ENCODE results near the gene TPD52L1.

Gene TPD52L1

DNA sequence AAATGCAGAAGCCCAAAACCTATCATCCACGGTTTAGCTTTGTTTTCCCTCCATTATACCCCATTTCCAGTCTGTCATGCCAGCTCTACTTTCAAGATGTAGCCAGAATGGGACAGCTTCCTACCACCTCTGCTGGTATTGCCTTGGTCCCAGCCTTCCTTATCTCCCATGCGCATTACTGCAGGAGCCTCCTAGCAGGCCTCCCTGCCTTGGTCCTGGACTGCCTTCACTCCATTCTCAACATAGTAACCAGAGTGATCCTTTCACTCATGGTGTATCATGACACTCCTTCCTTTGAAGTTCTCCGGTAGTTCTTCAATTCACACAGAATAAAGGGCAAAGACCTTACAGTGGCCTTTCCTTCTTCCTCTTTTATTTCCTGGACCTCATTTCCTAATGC, 15.9 kb downstream of the TPD52L1 start:
- no peak overlapping the region for H3K4ac ChIP-seq (ENCODE audit: low read depth, low read length)
- H3K9ac ChIP-seq (ENCODE audit: low read length): no peak overlapping the region
- no peak overlapping the region for H3K4me2 ChIP-seq (ENCODE audit: low read length)
- no peak overlapping the region for H4K5ac ChIP-seq (ENCODE audit: low read length)
- H2BK15ac ChIP-seq (replicated peaks; ENCODE audit: low read depth): no peak overlapping the region
- H3K79me2 ChIP-seq (ENCODE audit: control insufficient read depth, insufficient read depth, low read length): no peaks in the 10 kb centered on the region
- H3K4me3 ChIP-seq (ENCODE audit: low read length): no peak overlapping the region
- WGBS (ENCODE audit: extremely low coverage, insufficient coverage, low lambda C conversion rate): no CpG with 5 or more reads among the region's 3 CpGs
- no peaks in the 10 kb centered on the region for H3K4me1 ChIP-seq (ENCODE audit: control insufficient read depth, low read depth, low read length)
- H3K27me3 ChIP-seq (ENCODE audit: insufficient read depth, low read length, poor library complexity): no peaks in the 10 kb centered on the region
- no peak for DNase-seq
- H3K23ac ChIP-seq (ENCODE audit: low read length): no peak overlapping the region
- no peak overlapping the region for H3K18ac ChIP-seq (ENCODE audit: low read length)
- H3K36me3 ChIP-seq (ENCODE audit: control insufficient read depth, insufficient read depth, low read length): no peaks in the 10 kb centered on the region
- no peak overlapping the region for H2BK5ac ChIP-seq (ENCODE audit: low read length)
- no peak overlapping the region for H3K56ac ChIP-seq (ENCODE audit: low read length)
- no peak overlapping the region for H4K8ac ChIP-seq (ENCODE audit: low read depth, low read length)
- no peaks in the 10 kb centered on the region for H3K79me1 ChIP-seq (ENCODE audit: low read length)
- H2AK5ac ChIP-seq (ENCODE audit: low read length): no peak overlapping the region
- H3K27ac ChIP-seq (ENCODE audit: low read depth, low read length): no peak overlapping the region
- no peak overlapping the region for H2BK120ac ChIP-seq (ENCODE audit: low read depth, low read length)

DNA sequence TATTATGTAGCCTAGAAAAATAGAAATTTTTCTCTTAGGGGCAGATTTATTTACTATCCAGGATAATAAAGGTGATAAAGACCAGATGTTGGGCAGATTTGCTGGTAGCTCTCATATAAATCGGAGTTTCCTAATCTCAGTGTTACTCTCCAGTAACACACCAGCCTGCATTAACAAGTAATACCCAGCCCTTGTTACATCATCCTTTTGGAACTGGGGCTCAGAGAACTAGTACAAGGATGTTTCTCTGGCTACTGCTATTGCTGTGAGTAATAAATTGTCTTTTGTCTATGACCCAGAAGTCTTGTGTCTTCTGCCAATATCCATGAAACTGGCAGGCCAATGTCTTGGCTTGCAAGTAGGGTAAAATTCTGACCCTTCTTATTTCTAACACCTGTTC, 16.8 kb downstream of the TPD52L1 start:
- Histone ChIP-seq H3K4ac (ENCODE audit: low read depth, low read length) (no peak overlapping the region), H3K56ac (ENCODE audit: low read length) (no peak overlapping the region), H3K79me2 (ENCODE audit: control insufficient read depth, insufficient read depth, low read length) (no peaks in the 10 kb centered on the region), H3K18ac (ENCODE audit: low read length) (no peak overlapping the region), H2AK5ac (ENCODE audit: low read length) (no peak overlapping the region), H3K79me1 (ENCODE audit: low read length) (no peaks in the 10 kb centered on the region), H4K5ac (ENCODE audit: low read length) (no peak overlapping the region), H3K23ac (ENCODE audit: low read length) (no peak overlapping the region), H3K9ac (ENCODE audit: low read length) (no peak overlapping the region), H3K4me3 (ENCODE audit: low read length) (no peak overlapping the region), H3K27me3 (ENCODE audit: insufficient read depth, low read length, poor library complexity) (no peaks in the 10 kb centered on the region), H2BK120ac (ENCODE audit: low read depth, low read length) (no peak overlapping the region), H2BK15ac (replicated peaks; ENCODE audit: low read depth) (no peak overlapping the region), H3K27ac (ENCODE audit: low read depth, low read length) (no peak overlapping the region), H3K4me2 (ENCODE audit: low read length) (no peak overlapping the region), H3K36me3 (ENCODE audit: control insufficient read depth, insufficient read depth, low read length) (no peaks in the 10 kb centered on the region), H4K8ac (ENCODE audit: low read depth, low read length) (no peak overlapping the region), H3K4me1 (ENCODE audit: control insufficient read depth, low read depth, low read length) (no peaks in the 10 kb centered on the region), H2BK5ac (ENCODE audit: low read length) (no peak overlapping the region)
- WGBS (ENCODE audit: extremely low coverage, insufficient coverage, low lambda C conversion rate): no CpG with 5 or more reads among the region's 1 CpG
- no peak for DNase-seq

DNA sequence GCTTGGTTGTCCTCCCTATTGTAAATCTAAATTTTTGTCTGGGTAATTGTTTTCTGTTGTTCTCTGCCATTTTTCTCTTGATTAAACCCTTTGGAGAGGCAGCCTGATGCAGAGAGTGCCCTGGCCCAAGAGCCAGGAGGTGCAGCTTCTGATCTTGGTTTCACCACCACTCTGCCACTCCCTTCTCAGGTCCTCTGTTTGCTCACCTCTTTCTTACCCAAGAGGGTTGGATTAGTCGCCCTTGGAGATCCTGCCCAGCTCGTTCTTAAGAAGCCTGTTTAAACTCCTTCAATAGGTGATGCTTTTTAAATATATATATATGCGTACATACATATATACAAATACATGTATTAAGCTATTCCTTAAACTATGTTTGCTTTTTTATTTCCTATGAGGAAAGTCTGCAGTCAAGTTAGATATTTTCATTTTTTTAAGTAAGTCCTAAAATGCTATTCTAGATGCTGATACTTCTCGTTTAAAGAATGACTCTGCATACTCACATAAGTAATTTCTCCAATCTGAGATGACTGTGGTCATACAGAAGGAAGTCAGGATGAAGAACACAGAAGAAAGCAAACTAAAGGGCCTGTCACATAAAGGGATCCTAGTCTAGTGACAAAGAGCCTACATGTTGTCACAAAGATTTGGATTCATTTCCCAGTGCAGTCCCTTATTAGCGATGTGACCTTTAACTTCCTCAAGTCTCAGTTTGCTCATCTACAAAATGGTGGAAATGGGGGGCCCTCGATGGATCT, 19.9 kb downstream of the TPD52L1 start:
- no peaks in the 10 kb centered on the region for H3K79me2 ChIP-seq (ENCODE audit: control insufficient read depth, insufficient read depth, low read length)
- DNase-seq: no peak
- H3K27ac ChIP-seq (ENCODE audit: low read depth, low read length): no peak overlapping the region
- no peak overlapping the region for H3K23ac ChIP-seq (ENCODE audit: low read length)
- no peak overlapping the region for H3K4me2 ChIP-seq (ENCODE audit: low read length)
- H2BK5ac ChIP-seq (ENCODE audit: low read length): no peak overlapping the region
- no peak overlapping the region for H3K18ac ChIP-seq (ENCODE audit: low read length)
- no peak overlapping the region for H4K5ac ChIP-seq (ENCODE audit: low read length)
- WGBS (ENCODE audit: extremely low coverage, insufficient coverage, low lambda C conversion rate): no CpG with 5 or more reads among the region's 6 CpGs
- no peaks in the 10 kb centered on the region for H3K79me1 ChIP-seq (ENCODE audit: low read length)
- H4K8ac ChIP-seq (ENCODE audit: low read depth, low read length): no peak overlapping the region
- H3K4me1 ChIP-seq (ENCODE audit: control insufficient read depth, low read depth, low read length): no peaks in the 10 kb centered on the region
- H3K4me3 ChIP-seq (ENCODE audit: low read length): no peak overlapping the region
- H3K56ac ChIP-seq (ENCODE audit: low read length): no peak overlapping the region
- H2BK15ac ChIP-seq (replicated peaks; ENCODE audit: low read depth): no peak overlapping the region
- no peak overlapping the region for H3K4ac ChIP-seq (ENCODE audit: low read depth, low read length)
- no peak overlapping the region for H3K9ac ChIP-seq (ENCODE audit: low read length)
- H2AK5ac ChIP-seq (ENCODE audit: low read length): no peak overlapping the region
- H3K36me3 ChIP-seq (ENCODE audit: control insufficient read depth, insufficient read depth, low read length): no peaks in the 10 kb centered on the region
- no peak overlapping the region for H2BK120ac ChIP-seq (ENCODE audit: low read depth, low read length)
- no peaks in the 10 kb centered on the region for H3K27me3 ChIP-seq (ENCODE audit: insufficient read depth, low read length, poor library complexity)

DNA sequence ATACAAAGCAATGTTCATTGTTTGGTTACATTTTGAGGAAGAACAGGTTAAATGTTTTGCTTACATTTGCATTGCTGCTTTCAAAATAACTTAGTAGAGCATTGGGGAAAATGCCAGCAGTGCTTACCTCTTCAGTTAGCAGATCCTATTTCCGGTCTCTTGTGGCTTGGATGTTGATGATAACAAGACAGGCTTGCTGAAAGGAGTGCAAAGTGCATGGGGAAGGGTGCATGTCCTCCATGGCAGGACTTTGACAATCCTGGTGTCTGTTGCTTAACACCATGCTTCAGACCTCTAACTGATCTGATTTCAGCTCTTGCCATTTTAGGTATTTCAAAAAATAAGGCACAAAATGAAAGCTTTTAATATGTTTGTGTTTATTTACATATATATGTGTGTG, 21.1 kb downstream of the TPD52L1 start:
- Histone ChIP-seq H2BK15ac (replicated peaks; ENCODE audit: low read depth) (no peak overlapping the region), H3K27me3 (ENCODE audit: insufficient read depth, low read length, poor library complexity) (no peaks in the 10 kb centered on the region), H4K5ac (ENCODE audit: low read length) (no peak overlapping the region), H3K27ac (ENCODE audit: low read depth, low read length) (no peak overlapping the region), H4K8ac (ENCODE audit: low read depth, low read length) (no peak overlapping the region), H3K4me1 (ENCODE audit: control insufficient read depth, low read depth, low read length) (no peaks in the 10 kb centered on the region), H3K79me2 (ENCODE audit: control insufficient read depth, insufficient read depth, low read length) (no peaks in the 10 kb centered on the region), H3K4ac (ENCODE audit: low read depth, low read length) (no peak overlapping the region), H3K79me1 (ENCODE audit: low read length) (no peaks in the 10 kb centered on the region), H3K4me3 (ENCODE audit: low read length) (no peak overlapping the region), H2AK5ac (ENCODE audit: low read length) (no peak overlapping the region), H3K4me2 (ENCODE audit: low read length) (no peak overlapping the region), H3K9ac (ENCODE audit: low read length) (no peak overlapping the region), H3K36me3 (ENCODE audit: control insufficient read depth, insufficient read depth, low read length) (no peaks in the 10 kb centered on the region), H3K56ac (ENCODE audit: low read length) (no peak overlapping the region), H2BK5ac (ENCODE audit: low read length) (no peak overlapping the region), H2BK120ac (ENCODE audit: low read depth, low read length) (no peak overlapping the region), H3K18ac (ENCODE audit: low read length) (no peak overlapping the region), H3K23ac (ENCODE audit: low read length) (no peak overlapping the region)
- no CpG with 5 or more reads among the region's 1 CpG for WGBS (ENCODE audit: extremely low coverage, insufficient coverage, low lambda C conversion rate)
- DNase-seq: no peak

DNA sequence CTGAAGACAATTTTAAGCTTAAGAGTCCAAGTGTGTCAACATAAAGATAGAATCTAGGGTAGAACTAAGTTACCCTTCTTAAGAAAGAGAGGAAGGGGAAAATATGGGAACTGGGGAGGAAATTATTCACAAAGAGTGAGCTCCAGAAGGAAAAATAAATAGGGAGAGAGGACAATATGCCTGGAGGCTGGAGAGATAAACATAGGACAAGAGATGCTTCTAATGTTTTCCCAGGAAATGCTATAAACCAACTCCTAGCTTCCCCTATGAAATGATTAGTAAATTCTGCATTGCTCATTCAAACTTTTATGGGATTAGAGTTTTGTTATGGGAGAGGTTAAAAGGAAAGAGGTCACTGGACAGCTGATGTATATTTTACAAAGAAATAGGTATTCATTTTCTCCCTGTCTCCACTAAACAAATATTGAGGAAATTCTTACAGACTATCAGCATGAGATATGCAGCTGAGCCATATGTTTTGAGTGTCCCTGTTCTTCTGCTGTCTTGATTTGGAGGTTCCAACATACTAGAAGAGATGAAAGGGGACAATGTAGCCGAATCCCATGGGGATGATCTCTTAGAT, 22.0 kb downstream of the TPD52L1 start:
- WGBS (ENCODE audit: extremely low coverage, insufficient coverage, low lambda C conversion rate): no CpG with 5 or more reads among the region's 1 CpG
- DNase-seq: no peak
- no peak overlapping the region for H2BK120ac ChIP-seq (ENCODE audit: low read depth, low read length)

More for the DNA sequence above, 22.0 kb downstream of the TPD52L1 start:
- H3K4me2 ChIP-seq (ENCODE audit: low read length): no peak overlapping the region
- no peaks in the 10 kb centered on the region for H3K79me2 ChIP-seq (ENCODE audit: control insufficient read depth, insufficient read depth, low read length)
- no peaks in the 10 kb centered on the region for H3K4me1 ChIP-seq (ENCODE audit: control insufficient read depth, low read depth, low read length)
- H3K18ac ChIP-seq (ENCODE audit: low read length): no peak overlapping the region
- H4K8ac ChIP-seq (ENCODE audit: low read depth, low read length): no peak overlapping the region
- H3K36me3 ChIP-seq (ENCODE audit: control insufficient read depth, insufficient read depth, low read length): no peaks in the 10 kb centered on the region
- H3K4me3 ChIP-seq (ENCODE audit: low read length): no peak overlapping the region
- H3K27me3 ChIP-seq (ENCODE audit: insufficient read depth, low read length, poor library complexity): no peaks in the 10 kb centered on the region
- no peak overlapping the region for H2BK15ac ChIP-seq (replicated peaks; ENCODE audit: low read depth)
- H3K23ac ChIP-seq (ENCODE audit: low read length): no peak overlapping the region
- H3K27ac ChIP-seq (ENCODE audit: low read depth, low read length): no peak overlapping the region
- H2BK5ac ChIP-seq (ENCODE audit: low read length): no peak overlapping the region
- no peak overlapping the region for H4K5ac ChIP-seq (ENCODE audit: low read length)
- H3K4ac ChIP-seq (ENCODE audit: low read depth, low read length): no peak overlapping the region
- H3K79me1 ChIP-seq (ENCODE audit: low read length): no peaks in the 10 kb centered on the region
- H3K56ac ChIP-seq (ENCODE audit: low read length): no peak overlapping the region
- no peak overlapping the region for H3K9ac ChIP-seq (ENCODE audit: low read length)
- no peak overlapping the region for H2AK5ac ChIP-seq (ENCODE audit: low read length)

All from mesendoderm (in vitro differentiated cells).